HG02884 (cell line): ENCODE measurements around the gene P3R3URF.

Experiments
- ATAC-seq: cut with Tn5 transposase; IDR thresholded peaks from one replicate; pipeline ENCODE4 v1.9.1; 2021; ENCODE audit warnings: mild to moderate bottlenecking, moderate library complexity; ENCODE audit not compliant: unreplicated experiment

P3R3URF gene

DNA sequence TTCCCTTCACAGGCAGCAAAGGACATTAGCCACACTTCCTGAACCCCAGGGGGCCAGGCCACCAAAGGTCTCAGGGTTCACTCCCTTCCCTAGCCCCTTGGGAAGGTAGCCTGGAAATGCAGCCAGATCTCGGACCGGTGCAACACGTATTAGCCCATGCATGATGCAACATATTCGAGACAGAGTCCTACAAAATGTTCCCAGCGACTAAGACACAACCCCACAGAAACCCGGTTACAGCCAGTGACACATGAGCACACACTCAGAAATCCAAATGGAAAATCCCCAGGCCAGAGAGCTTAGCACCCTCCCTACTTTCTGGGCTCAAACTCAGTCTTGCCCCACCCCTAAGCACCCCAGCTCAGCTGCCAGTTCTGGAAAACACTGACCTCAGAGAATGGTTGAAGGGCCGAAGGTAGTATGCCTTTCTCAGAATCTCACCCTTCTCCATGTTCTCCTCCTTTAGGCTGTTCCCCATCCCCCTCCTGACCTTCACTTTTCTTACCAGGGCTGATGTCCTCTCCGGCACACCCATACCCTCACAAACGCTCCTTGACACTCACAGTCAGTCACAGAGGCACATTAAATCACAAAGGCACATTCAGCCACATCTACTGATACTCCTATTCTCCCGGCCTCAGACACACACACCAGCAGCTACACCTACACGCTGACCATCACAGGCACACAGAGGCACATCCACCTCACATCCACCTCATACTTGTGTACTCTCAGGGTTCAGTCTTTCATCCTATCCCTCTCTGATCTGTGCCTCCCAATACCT is 1.6 kb downstream of the P3R3URF start, which contains the start of gene TSPAN1:
Gene TSPAN1 (plus strand): TSS at position 640 of the 784 bp plus-strand sequence. CDS start 6,021 bp downstream, outside the sequence.
- ATAC-seq: no peak

DNA sequence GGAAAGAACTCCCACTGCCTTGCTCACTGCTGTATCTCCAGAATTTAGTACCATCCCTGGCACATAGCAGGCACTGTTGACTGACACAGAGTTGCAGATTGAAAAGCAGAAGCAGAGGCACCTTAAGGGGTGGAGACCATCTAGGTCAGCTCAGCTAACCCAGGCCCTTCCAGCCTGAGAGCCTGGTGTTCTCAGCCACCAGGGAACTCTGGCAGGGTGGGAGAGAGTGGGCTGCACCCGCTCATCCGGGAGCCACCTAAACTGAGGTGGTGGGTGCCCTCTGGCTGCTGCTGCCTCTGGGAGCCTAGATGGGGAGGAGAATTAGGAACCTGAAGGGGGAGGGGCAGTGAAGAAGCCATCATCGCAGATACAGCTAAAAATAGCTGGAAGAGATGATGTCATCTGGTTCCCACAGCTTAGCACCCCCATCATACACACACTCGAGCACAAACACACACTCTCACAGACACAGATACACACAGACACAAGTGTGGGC is 2.9 kb downstream of the P3R3URF start:
- ATAC-seq: no peak

DNA sequence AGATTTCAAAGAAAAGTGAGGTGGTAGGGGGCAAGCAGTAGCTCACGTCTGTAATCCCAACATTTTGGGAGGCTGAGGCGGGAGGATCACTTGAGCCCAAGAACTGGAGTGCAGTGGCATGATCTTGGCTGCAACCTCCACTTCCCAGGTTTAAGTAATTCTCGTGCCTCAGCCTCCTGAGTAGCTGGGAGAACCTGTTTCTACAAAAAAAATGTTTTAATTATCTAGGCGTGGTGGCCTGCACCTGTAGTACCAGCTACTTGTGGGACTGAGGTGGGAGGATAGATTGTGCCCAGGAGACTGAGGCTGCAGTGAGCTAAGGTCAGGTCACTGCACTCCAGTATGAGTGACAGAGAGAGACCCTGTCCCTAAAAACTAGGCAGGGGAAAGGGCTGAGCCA is 4.0 kb downstream of the P3R3URF start:
- ATAC-seq: no peak

DNA sequence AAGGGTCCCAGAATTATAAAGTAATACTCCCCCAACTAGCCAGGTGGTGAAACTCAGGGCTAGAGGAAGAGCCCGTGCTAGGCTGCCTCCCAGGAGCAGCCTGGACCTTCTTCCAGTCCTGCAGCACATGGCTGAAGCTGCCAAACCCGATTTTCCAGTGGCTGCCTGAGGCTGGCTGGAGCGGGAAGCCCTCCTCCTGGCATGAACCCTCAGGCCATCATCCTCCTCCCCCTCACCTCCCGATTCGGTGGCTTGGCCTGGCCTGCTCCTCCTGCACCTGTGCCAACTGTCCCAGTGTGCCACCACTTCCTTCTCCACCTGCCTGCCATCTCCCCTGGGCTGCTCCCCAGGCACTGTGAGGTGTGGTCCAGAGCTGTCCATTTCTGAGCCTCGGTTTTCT is 4.4 kb downstream of the P3R3URF start:
- no peak for ATAC-seq

DNA sequence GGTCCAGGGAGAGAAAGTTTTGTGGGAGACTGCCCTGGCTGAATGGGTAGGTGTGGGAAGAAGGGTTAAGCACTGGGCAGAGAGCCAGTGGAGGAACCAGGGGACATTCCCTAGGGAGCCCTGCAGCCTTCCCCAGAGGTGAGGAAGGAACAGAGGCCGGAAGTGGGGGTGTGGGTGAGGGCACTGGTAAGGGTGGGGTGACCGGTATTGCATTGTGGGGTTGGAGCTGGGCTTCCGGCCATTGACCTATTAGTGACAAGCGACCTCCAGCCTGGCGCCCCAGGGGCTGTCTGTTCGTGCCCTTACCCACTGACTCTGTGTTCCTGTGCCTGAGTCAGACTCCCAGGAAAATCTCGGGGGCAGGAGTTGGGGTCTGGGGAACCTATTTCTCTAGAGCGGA is 4.9 kb downstream of the P3R3URF start:
- no peak for ATAC-seq

DNA sequence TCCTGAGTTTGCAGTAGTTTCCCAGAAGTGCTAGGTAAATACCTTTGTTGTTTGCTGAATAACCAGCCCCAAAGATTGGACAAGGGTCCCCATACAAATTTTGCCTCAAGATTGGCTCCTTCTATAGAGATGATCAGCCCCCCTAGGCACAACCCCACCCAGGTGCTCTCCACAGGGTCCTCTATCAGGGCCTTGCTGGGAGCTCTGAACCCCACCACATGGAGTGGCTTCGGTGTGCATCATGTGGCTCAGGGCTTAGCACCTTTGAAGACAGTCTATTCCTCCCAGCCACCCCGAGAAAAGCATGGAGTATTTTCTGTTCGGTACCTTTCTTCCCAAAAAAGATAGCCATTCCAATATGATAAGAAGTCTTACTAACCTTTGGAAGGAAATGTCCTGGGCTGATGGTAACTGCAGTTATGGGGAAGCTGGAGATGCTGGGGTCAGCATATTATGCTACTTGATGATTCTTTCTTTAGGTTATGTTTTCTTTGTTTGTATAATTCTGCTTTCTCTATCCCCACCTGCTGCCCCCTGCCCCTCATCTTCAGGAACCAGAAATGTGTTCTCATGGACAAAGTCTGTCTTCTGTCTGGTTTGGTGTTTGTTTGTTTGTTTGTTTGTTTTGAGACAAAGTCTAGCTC is 6.4 kb downstream of the P3R3URF start:
- no peak for ATAC-seq

DNA sequence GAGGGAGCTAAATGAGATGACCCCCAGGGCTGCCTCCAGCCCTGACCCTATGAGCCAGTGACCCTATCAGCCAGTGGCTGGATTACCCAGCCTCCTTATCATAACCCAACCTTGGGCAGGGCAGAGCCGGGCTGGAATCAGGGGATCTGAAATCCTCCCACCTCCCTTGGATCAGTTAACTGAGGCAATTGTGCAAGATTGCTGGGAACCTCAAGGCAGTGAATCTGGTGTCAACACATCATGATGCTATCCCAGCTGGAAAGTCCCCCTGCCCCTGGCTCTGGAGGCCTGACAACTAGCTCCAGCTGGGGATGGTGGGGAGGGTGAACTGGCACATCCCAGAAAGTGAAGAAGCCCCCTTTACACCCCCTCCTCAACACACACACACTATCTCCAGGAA is 7.8 kb downstream of the P3R3URF start:
- no peak for ATAC-seq

DNA sequence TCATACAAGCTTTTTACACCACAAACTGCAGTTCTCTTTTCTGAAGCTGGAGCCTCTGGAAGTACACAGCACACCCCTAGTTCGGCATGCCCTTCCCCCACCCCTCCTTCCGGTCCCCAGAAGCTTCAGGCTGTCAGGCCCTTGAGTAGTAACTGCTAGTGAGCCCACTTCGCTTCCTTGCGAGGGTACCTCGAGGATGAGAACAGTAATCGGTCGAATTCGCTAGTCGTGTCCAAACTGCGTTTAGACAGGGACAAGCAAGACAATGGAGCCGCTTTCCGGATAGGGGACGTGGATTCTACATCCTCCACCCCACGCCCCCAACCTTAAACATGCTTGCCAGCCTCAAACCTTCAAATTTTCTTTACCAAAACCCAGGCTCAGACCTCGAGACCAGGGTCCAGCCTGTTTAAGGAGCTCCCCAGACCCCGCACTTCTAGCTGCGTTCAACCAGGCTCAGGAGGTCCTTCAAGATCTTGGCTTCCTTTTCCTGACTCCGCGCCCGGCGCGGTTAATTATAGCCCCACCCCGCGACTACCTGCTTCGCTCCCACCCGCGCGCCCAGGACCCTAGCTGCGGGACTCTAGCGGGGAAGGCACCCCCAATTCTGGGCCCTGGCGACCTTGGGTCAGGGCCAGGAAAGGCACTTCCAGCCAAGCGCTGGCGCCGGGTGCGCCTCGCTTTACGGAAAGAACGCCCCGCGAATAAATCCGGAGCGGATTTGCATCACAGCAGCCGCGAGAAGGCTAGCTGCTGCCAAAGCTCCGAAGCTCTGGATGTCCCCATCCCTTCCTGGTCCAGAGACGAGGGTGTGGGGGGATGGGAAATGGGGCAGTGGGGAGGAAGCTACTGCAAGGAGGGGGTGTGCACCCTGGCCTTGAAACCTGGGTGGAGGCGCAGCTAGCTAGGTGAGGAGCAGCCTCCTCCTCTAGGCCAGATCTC is 9.5 kb downstream of the P3R3URF start:
- no peak for ATAC-seq

DNA sequence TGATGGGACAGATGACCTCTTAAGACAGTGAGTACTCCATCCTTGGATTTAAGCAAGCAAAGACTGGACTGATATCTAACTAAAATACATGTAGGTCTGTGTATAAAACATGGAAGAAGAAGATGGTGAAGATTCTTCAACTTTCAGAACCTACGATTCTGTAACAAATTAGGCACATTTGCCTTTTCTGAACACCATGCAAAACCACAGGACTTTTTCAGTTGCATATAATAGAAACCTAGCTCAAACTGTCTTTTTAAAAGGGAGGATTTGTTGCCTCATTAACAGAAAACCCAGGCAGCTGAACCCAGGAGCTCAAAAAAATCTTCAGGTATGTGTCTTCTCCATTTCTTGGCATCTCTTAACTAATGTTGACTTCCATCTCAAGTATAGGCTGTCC is 16.1 kb downstream of the P3R3URF start:
- ATAC-seq: no peak

DNA sequence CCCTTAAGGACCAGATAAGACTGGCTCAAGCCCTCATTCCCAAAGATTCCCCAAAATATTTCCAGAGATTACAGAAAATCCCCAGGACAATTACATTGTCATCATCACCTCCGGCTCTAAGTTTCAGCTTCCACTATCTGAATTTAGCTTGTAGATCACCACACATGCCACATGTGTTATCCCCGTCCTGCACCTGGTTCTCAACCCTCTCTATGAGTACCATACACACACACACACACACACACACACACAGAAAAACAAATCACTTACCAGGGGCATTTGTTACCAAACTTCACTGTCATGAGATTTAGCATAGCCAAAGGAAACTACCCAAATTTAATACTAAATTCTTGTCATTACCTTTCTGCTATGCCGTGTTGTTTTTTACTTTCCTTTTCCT is 16.8 kb downstream of the P3R3URF start:
- no peak for ATAC-seq

DNA sequence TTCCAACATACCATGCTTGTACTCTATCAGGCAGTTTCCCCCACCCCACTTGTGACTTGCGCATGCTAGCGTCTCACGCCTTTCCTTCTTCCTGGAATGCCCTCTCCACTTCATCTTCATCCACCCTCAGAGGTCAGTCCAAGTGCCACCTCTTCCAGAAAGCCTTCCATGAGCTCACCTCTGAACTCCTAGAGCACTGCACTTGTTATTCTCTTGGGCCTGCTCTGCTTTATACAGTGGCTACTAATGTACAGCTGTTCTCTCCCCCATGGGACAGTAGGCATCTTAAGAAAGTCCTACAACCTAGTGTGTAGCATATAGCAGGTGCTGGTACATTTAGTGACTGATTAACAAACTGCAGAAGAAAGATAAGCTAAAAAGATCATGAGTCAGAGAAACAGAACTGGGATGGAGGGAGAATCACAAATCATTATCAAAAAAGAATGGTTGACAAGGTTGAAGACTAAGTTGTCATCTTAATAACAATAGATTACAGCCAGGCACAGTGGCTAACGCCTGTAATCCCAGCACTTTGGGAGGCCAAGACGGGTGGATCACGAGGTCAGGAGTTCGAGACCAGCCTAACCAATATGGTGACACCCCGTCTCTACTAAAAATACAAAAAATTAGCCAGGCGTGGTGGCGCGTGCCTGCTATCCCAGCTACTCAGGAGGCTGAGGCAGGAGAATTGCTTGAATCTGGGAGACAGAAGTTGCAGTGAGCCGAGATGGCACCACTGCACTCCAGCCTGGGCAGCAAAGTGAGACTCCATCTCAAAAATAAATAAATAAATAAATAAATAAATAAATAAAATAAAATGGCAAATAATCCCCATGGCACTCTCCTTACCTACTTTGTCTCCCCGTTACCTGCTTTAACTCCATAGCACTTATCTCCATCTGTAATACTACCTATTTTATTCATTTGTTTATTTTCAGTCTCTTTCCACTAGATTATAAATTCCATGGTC is 17.7 kb downstream of the P3R3URF start:
- ATAC-seq: no peak

DNA sequence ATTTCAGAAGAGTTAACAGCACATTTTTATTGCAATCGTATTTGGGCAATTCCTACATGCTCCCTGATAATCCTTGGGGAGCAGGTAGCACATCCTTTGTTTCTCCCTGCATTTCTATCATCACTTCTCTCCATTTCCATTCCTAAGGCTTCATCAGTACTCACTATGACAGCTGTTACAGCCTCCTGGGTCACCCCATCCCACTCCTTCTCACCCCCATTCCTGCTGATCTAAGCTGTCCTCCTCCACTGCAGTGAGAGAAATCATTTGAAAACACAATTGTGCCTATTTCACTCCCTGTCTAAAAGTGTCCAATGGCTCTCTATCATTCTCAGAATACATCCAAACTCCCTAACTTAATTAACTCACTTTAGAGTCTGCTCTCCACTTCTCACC is 18.4 kb downstream of the P3R3URF start:
- no peak for ATAC-seq

DNA sequence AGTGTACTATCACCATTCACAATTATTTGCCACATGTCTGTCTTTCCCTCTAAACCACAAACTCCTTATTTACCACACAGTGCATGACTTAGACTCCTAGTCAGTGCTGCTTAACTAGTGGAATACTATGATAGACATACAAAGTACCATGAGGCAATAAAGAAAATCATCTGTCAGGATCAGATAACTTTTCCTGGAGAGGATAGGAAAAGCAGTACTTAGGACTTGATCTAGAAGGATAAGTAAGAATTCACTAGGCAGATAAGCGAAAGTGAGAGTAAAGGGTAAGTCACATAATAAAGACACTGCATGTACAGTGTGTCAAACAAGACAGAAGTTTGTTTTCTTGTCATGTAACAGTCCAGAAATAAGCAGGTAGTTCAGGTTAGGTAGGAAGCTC is 22.6 kb downstream of the P3R3URF start:
- ATAC-seq: no peak

DNA sequence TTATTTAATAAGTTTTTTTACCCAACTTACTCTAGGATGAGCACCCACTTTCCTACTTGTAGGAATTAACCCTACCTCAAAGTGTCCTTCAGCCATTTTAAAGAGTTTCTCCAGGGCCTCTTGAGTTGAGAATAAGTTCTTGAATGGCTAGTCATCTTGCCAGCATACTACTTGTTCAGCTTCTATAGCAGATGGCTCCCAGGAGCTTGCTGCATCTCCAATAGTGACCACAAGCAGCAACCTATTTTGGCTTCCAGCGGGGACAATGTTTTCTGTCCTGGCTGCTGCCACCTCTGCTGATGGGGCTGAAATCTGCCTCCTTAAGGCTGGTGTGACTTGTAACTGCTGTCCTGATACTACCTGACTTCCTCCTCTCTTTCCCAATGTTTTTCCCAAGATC is 23.1 kb downstream of the P3R3URF start:
- ATAC-seq: no peak

DNA sequence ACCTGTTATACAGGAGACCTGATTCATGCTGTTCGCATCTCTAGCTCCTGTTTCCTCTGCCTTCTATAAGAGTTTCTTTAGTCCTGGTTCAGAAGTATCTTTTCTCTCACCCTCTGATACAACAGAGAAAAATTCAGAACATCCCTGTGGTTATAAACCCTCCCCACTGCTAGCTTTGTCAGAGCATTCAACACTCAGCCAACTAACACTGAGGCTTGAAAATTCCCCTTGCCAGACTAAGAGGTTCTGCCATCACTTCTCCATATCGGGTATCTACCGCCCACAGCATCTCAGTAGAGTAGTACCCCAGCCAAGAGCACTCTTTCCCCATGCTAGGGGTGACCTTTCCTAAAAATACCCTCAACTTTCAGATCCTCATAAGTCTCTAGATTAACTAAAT is 24.3 kb downstream of the P3R3URF start:
- no peak for ATAC-seq

DNA sequence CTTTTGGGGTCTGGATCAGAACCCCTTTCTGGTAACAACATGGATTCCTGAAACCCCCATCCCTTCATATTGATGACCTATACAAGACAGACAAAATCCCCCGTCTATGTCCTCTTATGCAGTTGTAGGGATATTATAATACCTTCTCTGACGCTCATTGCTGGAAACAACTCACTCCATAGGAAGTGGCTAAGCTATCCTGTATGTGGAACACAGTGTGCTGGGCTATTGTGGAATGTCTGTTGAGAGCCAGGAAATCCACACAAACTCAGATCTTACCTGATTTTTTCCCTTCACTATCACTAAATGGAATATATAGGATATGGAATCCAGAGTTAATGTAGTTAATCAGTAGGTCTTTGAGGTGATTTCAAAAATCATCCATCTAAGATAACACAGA is 26.2 kb downstream of the P3R3URF start:
- ATAC-seq: no peak

DNA sequence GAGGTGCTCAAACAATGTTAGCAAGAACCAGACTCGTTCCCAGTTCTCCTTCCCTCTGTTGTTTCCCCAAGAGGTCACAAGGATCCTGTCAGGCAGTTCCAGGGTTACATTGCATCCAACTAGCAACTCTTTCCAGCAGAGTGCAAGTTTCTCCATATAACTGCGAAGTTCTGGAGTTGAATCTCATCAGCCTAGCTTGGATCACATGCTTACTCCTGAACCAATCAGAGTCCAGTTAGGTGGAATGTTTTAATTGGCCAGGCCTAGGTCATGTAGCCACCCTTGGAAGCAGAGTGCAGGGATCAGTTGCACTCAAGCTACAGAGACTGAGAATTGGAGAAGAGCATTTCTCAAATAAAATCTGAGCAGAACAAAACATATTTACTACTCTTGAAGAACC is 28.0 kb downstream of the P3R3URF start:
- no peak for ATAC-seq

DNA sequence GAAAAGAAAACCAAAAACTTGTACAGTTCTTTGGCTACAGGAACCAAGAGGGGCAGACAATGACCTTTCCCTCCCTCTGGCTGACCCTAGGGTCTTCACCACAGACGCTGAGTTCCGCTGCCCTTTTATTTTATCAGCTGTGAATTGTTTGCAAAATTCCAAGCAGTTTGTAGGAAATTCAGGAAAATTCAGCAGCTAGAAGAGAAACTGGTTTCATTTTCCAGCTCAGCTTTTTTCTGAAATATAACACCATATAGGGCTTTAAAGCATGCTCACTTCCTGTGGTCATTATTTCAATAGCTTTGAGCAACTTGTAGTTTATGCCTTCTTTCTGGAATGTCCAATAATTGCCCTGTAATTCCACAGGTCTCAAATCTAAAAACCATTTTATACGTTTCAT is 38.4 kb downstream of the P3R3URF start:
- ATAC-seq: no peak

DNA sequence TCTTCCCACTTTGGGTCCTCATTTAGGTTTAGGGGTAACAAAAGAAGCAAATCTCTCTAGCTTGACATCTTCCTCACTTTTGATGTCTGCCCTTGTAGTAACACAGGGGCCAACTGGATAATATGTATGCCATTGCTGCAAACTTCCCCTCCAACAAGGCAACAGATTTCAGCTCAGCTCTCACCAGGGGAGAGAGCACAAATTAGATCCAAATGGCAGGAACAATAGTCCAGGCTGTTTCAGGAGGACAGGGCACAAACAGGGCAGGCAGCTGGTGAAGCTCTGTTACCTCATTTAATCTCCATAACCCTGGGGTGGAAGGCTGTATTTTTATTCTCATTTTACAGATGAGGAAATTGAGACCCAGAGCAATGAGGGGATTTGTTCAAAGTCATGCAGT is 39.6 kb downstream of the P3R3URF start:
- ATAC-seq: no peak

DNA sequence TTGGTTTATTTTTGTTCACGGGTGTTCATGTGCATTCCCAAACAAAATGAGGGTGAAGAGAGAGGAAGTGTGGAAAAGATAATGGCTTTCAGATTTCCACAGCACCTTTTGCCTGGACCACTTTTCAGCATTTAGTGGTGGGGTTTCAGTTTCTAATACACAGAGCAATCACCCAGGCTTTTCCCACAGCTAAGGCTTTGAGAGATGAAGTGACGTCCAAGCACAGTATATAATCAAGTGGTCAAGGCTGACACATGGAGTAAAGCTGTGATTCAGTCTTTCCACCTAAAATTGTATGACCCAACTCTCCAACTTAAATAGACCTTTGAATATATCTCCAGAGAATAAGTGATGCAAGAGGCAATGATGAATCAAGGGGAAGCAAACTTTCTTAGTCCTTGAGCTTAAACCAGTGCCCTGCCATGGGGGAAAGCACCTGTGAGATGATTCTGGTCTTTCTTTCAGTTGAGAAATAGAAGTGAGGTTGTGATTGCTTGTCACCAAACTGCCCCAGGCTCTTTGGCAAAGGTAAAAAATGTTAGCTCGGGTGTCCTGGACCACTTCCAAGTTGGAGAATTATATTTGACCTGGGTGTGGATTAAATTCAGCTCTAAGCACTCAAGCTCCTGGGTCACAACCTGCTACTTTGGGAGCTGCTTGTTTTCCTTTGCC is 41.5 kb downstream of the P3R3URF start:
- no peak for ATAC-seq
